Glomerular visceral epithelial cell (primary cell): ENCODE results near the gene SEMA3C.

Source experiments
- DNase-seq: peaks from one replicate; pipeline ENCODE4 v3.0.0-alpha.2; 2016; ENCODE audit errors: extremely low spot score

Gene SEMA3C

DNA sequence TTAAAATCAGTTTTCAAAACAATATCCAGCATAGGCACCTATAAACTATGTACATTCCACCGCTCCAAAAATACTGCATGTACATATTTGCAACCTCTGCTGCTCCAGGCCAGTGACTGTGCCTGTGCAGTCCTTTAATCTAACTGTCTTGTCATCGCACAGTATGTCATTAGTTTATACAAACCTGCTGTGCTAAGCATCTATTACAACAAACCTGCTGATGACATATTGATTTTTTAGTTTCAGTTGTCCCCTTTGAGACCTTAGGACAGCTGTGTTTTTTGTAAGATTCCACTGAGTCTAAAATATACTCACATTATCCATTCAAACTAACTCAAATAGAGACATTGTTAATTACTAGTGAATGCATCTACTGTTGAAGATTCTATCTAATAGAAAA lies 33.1 kb downstream of the SEMA3C start:
- no peak for DNase-seq

DNA sequence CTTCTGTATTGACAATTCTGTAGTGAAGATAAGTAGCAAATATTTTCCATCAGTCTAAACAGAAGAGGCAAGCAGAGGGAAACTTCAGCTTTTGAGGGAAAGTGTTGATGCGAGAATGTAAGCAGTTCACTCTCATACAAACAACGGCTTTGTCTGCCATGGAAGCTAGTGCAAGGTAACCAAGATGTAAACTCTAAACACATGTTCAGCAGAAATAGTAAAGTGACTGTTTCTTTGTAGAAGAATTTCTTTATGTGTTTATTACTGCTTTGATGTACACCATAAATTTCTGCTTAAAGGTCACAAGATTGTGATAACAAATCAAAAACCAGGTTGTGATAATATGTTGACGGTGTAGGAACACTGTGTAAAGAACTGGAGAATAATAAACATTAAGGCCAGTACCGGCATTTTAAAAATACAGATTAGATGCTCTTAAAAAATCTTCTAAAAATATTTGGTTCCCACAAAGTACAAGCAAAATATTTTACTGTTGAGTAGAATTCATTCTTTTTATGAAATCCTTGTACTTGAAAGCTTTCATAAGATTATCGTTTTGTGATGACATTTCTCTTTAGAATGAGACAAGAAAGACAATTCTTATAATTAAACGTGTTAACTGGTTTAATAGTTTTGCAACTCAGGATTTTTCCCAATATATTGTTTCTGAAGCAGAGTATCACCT lies 34.2 kb downstream of the SEMA3C start:
- no peak for DNase-seq

DNA sequence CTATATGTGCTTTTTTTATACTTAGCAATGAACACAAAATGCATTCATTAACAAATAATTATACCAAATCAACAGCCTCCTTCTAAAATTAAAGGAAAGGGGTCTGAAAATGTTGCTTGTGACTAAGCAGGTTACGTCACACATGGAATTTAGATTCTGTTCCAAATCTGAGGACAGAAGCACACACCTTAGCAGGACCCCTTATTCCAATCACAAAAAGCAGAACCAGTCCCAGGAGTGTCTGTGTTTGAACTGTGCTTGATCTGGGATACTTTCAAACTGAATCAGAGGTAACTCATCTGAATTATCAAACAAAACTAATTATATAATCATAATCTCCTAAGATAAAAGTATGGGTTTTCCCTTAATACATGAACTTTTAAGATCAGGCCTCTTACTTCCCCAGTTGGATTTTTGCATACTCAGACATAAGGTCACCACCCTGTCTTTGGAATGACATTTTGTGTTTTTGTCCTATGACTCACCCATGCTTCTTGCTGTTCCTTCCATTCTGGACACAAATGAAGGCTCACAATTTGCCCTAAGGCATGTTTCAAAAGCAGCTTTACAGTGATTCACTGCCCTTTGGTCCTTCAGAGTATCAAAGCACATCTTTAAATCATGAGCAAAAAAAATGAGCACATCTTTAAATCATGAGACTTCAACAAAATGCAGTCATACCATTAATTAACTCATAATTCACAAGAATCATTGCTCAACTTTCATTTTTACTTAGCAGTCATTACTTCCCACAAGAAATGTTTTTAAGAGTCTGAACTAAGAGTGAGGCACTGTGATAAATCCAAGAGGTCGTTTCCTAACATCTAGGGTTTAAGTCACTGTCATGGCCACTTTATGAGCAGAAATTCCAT lies 35.5 kb downstream of the SEMA3C start:
- DNase-seq = peak; percentile 84

DNA sequence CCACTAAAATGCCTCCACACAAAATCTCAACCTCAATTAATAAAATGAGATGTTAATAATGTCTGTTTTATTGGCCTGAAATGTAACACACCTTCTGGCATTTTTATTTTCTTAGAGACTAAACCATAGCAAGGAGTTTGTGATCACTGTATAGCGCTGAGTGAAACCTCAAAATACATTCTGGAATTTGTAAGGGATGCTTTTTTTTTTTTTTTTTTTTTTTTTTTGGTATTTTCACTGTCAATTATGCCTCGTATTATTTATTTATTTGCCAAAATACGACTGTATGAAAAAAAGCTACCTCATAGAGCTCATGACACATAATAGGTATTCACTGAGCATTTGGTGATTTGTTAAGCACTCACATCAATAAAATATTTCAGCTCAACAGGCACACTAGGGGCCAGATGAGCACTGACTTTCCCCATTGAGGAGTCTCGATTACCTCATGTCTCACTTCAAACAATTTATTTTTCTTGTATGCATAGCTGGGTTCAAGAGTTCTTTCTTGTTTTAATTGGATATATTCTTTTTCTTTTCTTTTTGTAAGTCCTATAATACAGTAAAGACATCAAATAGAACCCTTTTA lies 36.5 kb downstream of the SEMA3C start:
- no peak for DNase-seq

DNA sequence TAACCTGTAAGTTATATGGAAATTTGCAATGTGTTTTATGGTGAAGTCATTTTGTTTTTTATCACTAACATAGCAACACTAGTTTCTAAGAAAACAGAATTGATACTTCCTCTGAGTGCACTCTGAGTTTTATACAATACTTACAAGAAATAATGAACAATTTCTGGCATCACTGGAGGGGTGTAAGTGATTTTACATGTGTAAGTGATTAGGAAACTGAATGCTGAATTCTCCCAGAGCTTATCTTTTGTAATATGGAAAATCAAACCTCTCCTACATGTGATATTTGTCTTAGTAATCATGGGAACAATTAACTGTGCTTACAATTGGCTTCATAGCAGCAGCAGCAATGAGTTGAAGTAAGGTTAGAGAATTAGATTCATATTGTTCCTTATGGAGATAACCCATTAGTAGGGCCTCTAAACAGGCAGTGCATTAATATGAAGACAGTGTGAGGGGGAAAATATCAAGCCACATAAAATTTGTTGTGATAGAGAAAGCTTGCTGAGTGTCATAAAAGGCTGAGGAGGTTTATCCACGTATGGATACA lies 37.4 kb downstream of the SEMA3C start:
- DNase-seq = no peak

DNA sequence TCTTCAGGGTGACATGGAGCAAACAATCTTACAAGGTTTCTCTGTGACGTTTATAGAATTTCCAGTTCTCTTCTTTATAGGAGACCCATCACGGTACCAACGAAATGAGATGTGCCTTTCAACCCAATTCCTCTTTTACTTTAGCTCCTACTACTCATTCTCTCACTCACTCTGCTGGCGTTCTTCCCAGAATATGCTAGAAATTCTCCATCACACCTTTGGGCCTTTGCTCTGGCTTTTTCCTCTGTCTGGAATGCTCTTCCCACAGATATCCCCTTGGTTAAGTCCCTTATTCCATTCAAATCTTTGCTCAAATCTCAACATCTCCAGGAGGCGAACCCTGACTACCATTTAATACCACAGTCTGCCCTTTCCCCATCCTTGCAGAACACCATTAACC lies 39.0 kb downstream of the SEMA3C start:
- peak; percentile 26 for DNase-seq

DNA sequence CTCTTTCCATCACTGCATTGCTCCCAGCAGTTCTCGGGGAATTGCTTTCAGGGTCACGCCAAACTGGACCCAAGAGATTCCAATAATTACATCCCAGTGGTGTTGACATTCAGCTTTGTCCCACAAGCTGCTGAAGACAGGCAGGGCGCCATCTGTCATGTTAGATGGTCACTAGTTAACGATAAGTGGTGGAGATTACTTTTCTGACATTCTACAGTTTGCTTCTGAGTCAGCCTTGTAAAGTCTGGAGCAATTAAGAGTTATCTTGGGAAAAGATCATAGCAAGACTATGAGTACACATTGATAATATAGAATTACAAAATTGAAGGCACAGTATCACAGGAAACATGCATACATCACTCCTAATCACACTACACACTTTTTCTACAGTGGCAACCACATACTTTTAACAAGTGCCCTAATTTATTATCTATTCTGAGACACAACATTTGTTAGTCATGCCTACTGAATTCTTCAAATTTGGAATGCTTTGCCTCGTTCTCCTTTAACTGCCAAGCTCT lies 41.9 kb downstream of the SEMA3C start:
- DNase-seq = no peak

DNA sequence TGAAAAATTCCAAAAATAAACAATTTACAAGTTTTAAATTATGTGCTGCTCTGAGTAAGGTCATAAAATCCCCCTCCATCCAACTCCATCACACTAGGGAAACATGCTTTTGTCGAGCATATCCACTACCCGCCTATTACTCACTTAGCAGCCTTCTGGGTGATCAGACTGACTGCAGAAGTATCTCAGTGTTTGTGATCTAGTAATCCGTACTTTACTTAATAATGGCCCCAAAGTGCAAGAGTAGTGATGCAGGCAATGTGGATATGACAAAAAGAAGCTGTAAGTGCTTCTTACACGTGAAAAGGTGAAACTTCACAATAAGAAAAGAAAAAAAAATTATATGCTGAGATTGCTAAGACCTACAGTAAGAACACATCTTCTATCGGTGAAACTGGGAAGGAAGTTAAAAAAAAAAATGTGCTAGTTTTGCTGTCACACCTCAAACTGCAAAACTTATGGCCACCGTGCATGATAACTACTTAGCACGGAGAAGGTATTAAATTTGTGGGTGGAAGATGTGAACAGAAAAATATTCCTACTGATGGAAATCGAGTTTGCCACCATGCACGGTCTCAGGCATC lies 43.2 kb downstream of the SEMA3C start:
- no peak for DNase-seq

DNA sequence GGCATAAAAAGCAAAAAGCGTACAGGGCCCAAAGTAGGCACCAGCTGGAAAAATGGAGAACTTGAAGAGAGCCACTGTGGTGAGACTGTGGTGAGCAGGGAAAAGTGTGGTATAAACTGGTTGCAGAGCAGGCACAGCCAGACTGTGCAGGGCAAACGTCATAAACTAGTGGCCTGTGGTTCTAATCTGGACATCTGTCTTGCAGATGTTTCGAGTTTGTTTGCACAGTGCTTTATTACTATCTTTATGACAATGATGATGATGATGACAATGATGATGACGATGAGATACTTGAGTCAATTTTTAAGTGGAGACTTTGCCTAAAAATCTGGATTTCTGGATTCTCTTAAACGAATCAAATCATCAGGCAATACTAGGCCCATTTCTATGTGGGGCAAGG lies 45.7 kb downstream of the SEMA3C start:
- DNase-seq = no peak

DNA sequence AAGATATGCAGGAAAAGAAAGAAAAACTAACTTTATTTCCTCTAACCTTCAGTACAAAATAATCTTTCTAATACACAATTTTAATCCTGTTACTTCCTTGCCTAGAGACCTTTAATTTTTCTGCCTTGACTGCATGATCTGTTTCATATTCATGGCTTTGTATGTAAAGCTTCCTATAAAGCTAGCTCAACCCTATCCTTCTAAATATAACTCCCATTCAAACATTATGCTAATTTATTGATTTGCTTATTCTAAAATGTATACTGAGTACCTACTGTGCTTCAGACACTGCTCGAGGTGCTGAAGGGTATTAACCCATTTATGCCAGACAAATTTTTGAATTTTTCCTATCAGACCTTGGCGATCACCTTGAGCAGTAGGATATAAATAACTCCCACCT lies 47.6 kb downstream of the SEMA3C start:
- no peak for DNase-seq

DNA sequence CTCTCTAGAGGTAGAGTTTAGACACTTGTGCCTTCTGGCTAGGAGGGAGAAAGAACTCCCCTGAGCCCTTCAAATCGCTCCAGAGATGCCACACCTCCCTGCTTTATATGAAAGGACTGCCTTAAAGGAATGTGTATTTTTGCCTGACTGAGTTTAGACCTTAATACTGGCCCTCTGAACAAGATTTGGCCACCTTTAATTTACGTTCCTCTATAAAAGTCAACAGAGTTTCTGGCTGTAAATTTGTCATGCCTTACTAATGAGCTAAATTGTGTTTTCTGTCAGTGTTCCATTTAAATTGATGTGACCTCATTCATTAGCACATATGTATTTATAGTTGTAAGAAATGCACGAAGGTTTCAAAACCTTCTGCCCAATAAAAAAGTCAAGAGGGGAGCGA lies 48.0 kb downstream of the SEMA3C start:
- no peak for DNase-seq

DNA sequence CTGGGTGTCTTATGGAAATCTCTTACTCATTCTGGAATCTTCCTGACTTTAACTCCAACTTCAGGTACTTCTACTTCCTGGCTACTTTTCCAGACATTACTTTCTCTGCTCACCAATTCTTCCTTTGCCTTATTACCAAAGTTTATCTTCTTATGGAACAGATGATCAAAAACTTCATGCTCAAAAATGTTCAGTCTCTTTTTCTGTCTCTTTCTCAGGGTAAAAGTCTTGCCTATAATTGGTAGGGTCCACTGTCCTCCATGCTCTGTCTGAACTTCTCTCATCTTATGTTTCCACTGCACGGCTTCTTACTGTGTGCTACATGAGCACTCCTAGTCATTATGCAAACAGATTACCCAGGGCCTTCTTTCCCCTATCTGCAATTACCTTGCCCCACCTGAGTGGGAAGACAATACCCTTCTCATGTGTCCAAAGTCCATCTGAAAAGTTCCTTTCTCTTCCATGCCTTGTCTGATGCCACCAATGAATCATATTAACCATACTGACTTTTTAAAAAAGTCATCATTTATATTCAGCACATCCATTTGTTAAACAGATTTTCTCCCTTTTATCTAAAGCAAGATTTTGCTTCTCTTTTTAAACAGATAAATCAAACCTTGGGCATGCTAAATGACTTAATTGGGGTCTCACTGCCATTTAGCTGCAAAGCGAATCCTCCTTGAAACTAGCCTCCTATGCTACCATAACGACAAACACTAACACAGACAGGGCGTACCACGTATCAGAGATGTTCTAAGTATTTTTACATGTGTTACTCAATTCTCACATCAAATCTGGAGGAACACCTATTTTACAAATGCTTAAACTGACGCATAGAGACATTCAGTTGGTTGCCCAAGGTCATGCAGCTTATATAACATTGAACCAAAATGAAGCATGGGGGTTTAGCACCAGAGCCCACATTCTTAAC lies 48.8 kb downstream of the SEMA3C start:
- no peak for DNase-seq

DNA sequence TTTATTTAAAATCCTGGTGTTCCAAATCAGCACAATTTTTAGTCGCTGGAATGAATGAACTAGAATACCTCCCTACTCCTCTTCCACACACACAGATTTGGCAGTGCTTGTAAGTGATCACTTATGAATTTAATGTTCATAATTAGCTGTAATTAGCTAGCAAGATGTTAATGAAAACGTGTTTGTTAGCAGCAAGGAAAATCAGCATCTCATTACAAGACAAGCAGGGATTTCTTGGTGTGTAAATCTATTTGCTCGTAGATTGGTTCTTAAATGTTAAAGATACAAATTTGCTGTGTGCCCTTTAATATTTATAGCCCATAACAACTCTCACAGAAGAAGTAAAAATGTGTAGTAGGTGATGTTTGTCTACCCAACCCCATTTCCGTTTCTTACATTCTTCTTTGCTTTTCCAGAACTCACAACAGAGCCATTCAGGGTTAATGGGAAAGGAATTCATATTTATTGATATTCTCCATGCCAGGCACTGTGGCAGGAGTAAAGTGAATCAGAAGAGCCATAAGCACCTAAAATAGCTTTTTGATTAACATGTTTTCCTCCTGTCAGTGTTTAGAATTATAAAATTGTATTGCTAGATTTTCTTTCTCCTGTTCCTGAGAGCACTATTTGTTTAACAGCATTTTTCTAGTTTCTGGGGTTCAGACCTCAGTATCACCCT lies 49.6 kb downstream of the SEMA3C start:
- DNase-seq = no peak

DNA sequence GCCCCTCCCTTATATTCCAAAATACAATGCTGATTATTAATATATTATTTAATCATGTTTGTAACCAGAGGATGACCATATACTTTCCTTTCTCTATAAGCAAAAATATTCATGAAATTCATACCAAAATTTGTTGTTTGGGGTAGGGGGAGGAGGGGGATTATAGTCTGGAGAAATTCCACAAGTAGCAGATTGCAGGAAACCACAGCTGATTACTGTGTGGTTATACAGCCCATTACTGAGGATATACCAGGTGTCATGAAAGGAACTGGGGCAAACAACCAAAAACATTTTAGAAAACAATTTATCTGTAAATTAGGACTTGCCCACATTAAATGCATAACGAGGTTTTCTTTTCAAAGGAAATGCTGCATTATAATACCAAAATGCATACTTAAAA lies 50.3 kb downstream of the SEMA3C start:
- DNase-seq = no peak

DNA sequence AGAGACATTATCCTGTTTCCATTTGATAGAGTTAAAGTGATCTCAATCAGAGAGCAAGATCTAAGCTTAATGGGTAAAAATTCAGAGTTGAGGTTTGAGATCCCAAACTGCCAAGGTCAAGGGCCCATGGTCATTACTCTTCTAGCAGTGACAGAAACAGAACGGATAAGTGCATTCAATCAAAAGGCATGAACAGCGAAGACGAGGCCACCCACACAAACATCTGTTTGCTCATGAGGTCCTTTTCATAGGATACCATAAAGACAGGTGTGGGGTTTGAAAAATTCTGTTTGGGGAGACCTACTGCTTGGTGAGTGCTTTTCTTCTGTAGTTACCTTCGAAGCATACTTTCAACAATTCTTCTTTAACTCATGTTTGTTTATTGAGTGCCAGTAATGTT lies 58.3 kb downstream of the SEMA3C start:
- DNase-seq = no peak

DNA sequence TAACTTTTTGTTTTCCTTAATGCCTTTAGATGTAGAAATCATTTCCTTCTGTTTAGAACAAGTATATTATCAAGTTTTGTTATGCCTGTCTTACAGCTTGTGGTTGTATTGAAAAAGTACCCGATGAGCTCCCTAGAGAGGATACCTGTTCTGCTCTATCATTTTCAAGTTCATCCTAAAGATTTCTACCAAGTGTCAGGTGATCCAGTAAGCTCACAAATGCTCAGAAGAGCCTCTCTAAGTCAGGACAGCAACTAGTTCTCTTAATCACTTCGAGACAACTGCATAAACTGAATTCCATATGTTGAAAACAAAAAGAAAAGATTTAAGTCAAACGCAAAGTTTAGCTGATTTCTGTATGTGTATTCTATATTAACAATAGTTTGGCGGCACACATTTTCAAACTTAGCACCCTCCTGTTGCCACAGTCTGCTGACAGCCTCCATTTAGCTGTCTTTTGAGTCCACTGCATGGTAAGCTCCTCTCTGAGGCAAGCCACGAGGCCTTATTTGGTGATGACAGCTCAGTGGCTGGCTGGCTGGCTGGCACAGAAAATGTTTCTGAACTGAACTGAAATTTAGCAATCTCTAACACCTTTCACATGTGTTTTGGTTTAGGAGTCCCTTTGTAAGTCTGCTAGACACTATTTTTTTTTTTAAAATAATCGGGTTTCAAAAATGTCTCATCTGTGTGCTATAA lies 59.4 kb downstream of the SEMA3C start:
- peak; percentile 31 for DNase-seq

DNA sequence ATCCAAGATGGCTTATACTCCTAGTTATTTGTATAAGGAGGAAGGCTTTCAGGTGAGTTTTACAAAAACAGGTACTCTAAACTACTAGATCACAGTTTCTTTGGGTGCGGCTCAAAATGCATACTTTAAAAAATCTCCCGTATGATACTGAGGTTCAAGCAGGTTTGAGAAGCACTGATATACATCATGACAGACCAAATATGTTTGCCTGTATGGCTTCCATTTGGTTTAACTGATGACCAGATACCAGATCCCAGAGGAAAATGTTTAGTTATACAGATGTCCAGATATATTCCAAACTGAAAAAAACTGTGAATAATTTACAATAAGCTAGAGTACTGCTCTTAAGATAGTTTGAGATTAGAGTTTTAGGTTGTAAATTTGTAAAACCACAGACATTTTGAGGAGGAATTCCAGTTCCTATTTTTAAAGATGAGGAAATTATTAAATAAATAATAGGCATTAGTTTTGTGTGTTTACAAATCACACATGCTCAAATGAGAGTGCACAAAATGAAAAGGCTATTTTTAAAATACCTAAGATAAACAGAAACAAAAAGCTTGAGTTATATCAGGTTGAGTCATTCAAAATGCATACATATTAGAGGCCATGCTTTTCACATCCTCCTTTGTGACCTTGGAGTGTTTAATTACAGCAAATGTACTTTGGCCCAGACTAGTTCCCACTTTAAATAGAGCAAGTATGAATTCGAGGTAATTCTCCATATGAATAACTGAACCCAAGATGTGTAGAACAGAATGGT lies 60.5 kb downstream of the SEMA3C start:
- no peak for DNase-seq

DNA sequence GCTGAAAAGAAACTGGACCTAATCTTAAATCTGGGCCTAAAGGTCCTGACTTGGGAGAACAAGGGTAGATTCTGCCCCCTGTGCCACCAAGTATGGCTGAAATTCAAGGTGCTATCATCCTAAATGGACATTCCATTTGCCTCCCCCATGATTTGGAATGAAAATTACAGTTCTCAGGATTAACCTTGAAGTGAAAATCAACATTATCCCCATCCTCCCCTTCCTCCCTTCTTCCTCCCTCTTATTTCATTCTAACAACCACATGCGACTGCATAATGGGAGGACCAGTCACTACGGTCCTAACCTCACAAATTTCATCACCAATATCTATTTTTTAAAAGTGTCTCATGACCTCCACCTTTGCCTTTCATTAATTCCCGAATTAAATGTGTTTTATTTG lies 62.1 kb downstream of the SEMA3C start:
- DNase-seq = no peak

DNA sequence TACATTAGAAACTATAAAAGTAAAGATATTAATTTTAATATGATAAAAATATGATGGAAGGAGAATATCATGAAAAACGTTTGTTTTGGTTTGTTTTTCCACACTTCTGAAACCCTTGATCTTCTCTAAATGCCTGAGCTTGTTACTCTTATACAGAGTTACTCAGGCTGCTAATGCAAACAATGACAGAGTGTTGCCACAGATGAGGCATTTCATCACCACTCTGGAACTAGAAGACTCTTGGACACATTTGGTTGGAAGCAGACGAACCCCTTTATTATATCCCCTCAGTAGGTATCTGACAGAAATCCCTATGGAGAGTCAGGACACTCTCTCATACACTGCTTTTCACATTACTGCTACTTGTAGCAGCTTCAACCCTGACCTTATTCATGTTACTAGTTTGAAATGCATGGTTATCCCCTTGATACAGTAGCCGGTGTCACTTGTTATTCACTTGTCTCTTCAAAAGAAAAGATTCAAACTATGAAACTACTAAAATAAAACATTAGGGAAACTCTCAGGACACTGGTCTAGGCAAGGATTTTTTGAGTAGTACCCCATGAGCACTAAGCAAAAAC lies 66.9 kb downstream of the SEMA3C start:
- DNase-seq = peak; percentile 40
